ENCODE data around the gene OR6B2.

- TF ChIP-seq CTCF (conservative IDR thresholded peaks at IDR 0.05; ENCODE audit: low read depth, low read length) (no peak), EZH2 (IDR thresholded peaks at IDR 0.05; ENCODE audit: borderline replicate concordance, low read depth, low read length, poor library complexity, severe bottlenecking) (no peak)
Observed at GRCh38 chr2:240052524-240052923, 22.3 kb upstream of the OR6B2 start.
